GM12892 (cell line): ENCODE results near the gene POLR1A.

Experiments
- POLR2A ChIP-seq: IDR thresholded peaks from 2 replicates; pipeline ENCODE4 v1.6.1; 2011; ENCODE audit warnings: low read depth, low read length, control low read depth
- POLR2AphosphoS5 ChIP-seq: IDR thresholded peaks from 2 replicates; pipeline ENCODE4 v1.6.1; 2011; ENCODE audit warnings: low read depth, low read length, control low read depth

DNA sequence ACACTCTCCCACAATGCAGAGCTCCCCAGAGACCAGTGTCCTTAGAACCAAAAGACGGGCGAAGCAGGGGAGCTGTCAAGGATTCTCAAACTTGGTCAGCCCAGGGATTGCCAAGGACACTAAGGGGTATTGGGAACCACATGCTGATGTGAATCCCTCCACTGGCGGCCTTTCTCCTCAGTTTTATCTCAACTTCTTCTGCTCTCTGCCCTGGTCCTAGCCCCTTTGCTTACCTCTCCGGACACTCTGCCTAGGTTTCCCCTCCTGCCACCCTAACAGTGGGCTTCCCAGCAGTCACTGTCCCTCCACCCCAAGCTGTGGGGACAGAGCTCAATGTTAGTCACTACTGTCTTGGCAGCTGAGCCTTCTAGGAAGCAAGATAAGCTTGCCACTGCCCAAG is 61.1 kb downstream of the POLR1A start:
- no peak for TF ChIP-seq POLR2A
- no peak for TF ChIP-seq POLR2AphosphoS5
